ENCODE measurements around the gene TRAF3IP1.

Gene TRAF3IP1

DNA sequence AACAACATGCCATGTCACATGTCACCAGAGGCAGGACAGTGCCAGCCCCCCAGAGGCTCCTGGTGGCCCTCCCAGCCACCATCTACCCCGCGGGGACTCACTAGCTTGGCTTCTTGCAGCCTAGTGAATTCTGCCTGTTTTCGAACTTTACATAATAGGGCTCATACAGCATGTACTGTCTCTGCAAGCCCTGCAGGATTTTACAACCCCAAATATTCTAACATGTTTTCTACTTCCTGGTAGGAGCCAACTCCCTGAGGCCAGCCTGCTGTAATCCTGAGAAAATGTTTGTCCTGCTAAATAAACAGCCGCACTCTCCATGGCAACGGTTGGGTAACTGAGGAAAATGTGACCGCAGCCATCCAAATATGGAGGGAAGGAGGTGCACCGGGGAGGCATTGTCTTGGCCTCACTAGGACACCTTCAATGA, 34.6 kb upstream of the TRAF3IP1 start:
- TF ChIP-seq, protein P1, sequence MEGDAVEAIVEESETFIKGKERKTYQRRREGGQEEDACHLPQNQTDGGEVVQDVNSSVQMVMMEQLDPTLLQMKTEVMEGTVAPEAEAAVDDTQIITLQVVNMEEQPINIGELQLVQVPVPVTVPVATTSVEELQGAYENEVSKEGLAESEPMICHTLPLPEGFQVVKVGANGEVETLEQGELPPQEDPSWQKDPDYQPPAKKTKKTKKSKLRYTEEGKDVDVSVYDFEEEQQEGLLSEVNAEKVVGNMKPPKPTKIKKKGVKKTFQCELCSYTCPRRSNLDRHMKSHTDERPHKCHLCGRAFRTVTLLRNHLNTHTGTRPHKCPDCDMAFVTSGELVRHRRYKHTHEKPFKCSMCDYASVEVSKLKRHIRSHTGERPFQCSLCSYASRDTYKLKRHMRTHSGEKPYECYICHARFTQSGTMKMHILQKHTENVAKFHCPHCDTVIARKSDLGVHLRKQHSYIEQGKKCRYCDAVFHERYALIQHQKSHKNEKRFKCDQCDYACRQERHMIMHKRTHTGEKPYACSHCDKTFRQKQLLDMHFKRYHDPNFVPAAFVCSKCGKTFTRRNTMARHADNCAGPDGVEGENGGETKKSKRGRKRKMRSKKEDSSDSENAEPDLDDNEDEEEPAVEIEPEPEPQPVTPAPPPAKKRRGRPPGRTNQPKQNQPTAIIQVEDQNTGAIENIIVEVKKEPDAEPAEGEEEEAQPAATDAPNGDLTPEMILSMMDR (IDR thresholded peaks at IDR 0.05; ENCODE audit: low read depth, low read length), result no peak
- H3K4me3 ChIP-seq (ENCODE audit: low read depth, low read length), result no peak overlapping the region

DNA sequence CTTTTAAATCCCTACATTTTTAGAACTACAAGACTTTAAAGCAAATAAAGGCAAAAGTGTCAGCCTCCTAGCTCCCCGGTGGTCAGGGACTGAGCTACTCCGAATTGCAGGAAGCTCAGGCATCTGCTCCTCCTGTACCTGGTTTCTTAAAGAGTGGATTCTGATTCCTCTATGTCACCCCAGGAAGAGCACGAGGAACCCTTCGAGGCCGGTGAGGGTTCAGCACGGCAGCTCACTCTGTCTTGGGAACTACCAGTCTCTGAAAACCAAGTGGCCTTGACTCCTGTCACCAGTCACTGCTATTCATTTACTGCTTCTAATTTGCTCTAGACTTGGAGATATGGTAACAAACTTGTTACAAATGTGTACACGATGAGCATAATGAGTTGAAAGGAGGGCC, 34.2 kb upstream of the TRAF3IP1 start:
- TF ChIP-seq, protein P1 (IDR thresholded peaks at IDR 0.05; ENCODE audit: low read depth, low read length), result no peak
- no peak overlapping the region for H3K4me3 ChIP-seq (ENCODE audit: low read depth, low read length)

DNA sequence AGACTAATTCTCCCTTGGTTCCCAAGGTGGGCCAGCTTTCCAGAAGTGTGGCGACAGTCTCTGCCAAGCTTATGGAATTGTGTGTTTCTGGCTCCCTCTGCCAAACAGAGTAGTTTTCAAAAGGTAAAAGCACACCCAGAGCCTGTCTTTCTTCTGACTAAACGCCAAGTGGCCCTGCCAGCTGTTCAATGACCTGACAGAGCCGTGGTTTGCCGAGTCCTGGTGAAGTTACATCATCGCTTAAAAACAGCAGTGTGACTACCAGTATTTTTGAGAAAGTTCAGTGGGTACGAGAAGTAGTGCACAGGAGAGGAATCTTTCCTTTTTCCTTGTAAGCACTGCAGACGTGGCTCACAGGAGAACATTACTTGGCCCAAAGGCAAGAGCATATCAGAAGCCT, 33.8 kb upstream of the TRAF3IP1 start:
- no peak overlapping the region for H3K4me3 ChIP-seq (ENCODE audit: low read depth, low read length)
- TF ChIP-seq, protein P1 (IDR thresholded peaks at IDR 0.05; ENCODE audit: low read depth, low read length), result no peak

- TF ChIP-seq, protein P1 (IDR thresholded peaks at IDR 0.05; ENCODE audit: low read depth, low read length), result no peak
- H3K4me3 ChIP-seq (ENCODE audit: low read depth, low read length), result peak overlapping the region; percentile 76
These were observed 33.2 kb upstream of the TRAF3IP1 start for GRCh38 chr2:238286987-238287736.

DNA sequence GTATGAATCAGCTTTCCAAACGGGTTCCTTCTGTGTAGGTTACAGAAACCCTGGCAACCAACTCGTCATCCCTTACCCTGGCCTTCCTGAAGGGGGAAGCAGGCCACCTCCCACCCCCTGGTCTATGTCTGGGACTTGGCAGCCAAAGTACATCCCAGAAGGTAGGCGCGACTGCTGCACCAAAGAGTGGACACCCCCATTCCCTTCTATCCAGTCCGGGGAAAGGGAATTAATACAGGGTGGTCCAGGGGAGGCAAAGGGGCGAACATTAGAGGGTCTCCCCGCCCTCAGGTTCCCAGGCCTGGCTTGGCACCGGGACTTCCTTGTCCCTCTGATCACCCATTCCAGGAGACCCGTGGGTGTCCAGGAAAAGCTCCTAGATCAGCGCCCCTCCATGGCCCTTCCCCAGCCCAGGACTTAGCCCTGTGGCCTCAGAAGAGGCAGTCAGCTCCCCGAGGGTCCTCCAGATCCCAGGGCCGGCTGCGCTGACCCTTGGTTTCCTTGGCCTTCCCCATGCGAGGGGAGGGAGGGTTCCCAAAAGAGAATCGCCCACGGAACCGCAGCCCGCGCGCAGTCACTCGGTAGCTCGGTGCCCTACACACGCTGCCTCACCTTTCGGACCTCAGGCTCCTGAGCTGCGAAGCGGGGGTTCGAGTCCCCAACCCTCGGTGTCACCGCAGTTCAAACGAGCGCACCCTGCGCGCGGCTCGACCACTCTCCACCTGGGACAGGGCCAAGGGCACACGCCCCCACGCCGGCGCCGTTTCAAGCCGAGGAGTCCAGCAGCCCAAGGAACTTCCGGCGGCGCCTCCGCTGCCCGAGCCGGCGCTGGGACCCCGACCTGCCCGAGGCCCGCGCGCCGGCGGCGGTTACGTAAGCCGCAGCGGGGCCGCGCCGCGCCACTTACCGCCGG, 32.3 kb upstream of the TRAF3IP1 start, which contains the start of gene PER2:
Gene PER2 (minus strand): TSS at position 874 of the 913 bp plus-strand sequence. CDS start 10,674 bp downstream, outside the sequence.
- TF ChIP-seq, protein P1 (IDR thresholded peaks at IDR 0.05; ENCODE audit: low read depth, low read length), result no peak
- peak within 1 kb of the TSS; percentile 76 for H3K4me3 ChIP-seq (ENCODE audit: low read depth, low read length)

GRCh38 chr2:238288650-238289573, 31.4 kb upstream of the TRAF3IP1 start:
- peak overlapping the region; percentile 76 for H3K4me3 ChIP-seq (ENCODE audit: low read depth, low read length)
- TF ChIP-seq, protein P1 (IDR thresholded peaks at IDR 0.05; ENCODE audit: low read depth, low read length), result no peak
